Keratinocyte (primary cell): ENCODE data around the gene UPK3A. TPM values are rescaled to one million over a fixed set of nuclear protein-coding genes. Genes with fewer than 3 reads are reported as not detected.

Experiments used
- DNase-seq: peaks from one replicate; pipeline ENCODE4 v3.0.0-alpha.2; 2011; ENCODE audit warnings: low read depth, missing footprints, low spot score
- FAIRE-seq: peaks from 2 replicates; lab custom pipeline; 2011; peaks lifted over from hg19 to GRCh38; lab: Jason Lieb, UNC
- H2AFZ ChIP-seq: 2 replicates; pipeline ENCODE4 v1.6.0; 2012; ENCODE audit warnings: low read length, control low read depth, inconsistent platforms; ENCODE audit not compliant: control insufficient read depth
- H3K27ac ChIP-seq: 2 replicates; pipeline ENCODE4 v1.5.1; 2011; ENCODE audit warnings: low read length; ENCODE audit not compliant: control insufficient read depth, insufficient read depth
- H3K27me3 ChIP-seq: 3 replicates; pipeline ENCODE4 v1.6.0; 2011; ENCODE audit warnings: low read length; ENCODE audit not compliant: control insufficient read depth, insufficient read depth; ENCODE audit errors: extremely low read depth
- H3K36me3 ChIP-seq, 2 experiments: 2 replicates in 1 of 2; 3 replicates in 1 of 2; pipeline ENCODE4 v1.5.1; 2011; ENCODE audit warnings: low read length in 2 of 2, mild to moderate bottlenecking in 1 of 2; ENCODE audit not compliant: control insufficient read depth in 2 of 2, insufficient read depth in 2 of 2; ENCODE audit errors: extremely low read depth in 1 of 2
- H3K4me1 ChIP-seq: 3 replicates; pipeline ENCODE4 v1.5.1; 2011; ENCODE audit warnings: low read length; ENCODE audit not compliant: control insufficient read depth, insufficient read depth; ENCODE audit errors: extremely low read depth
- H3K4me2 ChIP-seq: 3 replicates; pipeline ENCODE4 v1.6.0; 2011; ENCODE audit warnings: low read depth, low read length; ENCODE audit not compliant: control insufficient read depth, insufficient read depth; ENCODE audit errors: extremely low read depth
- H3K4me3 ChIP-seq, 3 experiments: fragments of 200-600 bp in 1 of 3; sonication (generic) in 1 of 3; 2 replicates in 2 of 3; 3 replicates in 1 of 3; pipeline ENCODE4 v1.5.1; 2011 to 2016; ENCODE audit warnings: low read length in 3 of 3, mild to moderate bottlenecking in 3 of 3, control low read depth in 2 of 3, inconsistent platforms in 1 of 3, low read depth in 1 of 3, mixed read lengths in 1 of 3, mixed run types in 1 of 3, moderate library complexity in 1 of 3; ENCODE audit not compliant: control insufficient read depth in 2 of 3, insufficient read depth in 2 of 3; ENCODE audit errors: extremely low read depth in 1 of 3
- H3K79me2 ChIP-seq: 2 replicates; pipeline ENCODE4 v1.6.0; 2012; ENCODE audit warnings: low read length; ENCODE audit not compliant: control insufficient read depth, insufficient read depth
- H3K9ac ChIP-seq: 3 replicates; pipeline ENCODE4 v1.6.0; 2011; ENCODE audit warnings: low read length; ENCODE audit not compliant: control insufficient read depth, insufficient read depth; ENCODE audit errors: extremely low read depth
- H3K9me1 ChIP-seq: 3 replicates; pipeline ENCODE4 v1.6.0; 2011; ENCODE audit warnings: low read length; ENCODE audit not compliant: control insufficient read depth, insufficient read depth; ENCODE audit errors: extremely low read depth
- H3K9me3 ChIP-seq: 2 replicates; pipeline ENCODE4 v1.5.1; 2012; ENCODE audit warnings: low read depth, low read length; ENCODE audit not compliant: control insufficient read depth
- H4K20me1 ChIP-seq: 3 replicates; pipeline ENCODE4 v1.6.0; 2011; ENCODE audit warnings: low read length; ENCODE audit not compliant: control insufficient read depth, insufficient read depth; ENCODE audit errors: extremely low read depth
- CTCF ChIP-seq, 3 experiments: IDR thresholded peaks in 1 of 3; conservative IDR thresholded peaks in 1 of 3; optimal IDR thresholded peaks in 1 of 3; 2 replicates in 2 of 3; 3 replicates in 1 of 3; pipeline versions ENCODE3 to v1.5.1; 2011; ENCODE audit warnings: low read length in 3 of 3, mild to moderate bottlenecking in 3 of 3, moderate library complexity in 2 of 3, control low read depth in 1 of 3, inconsistent platforms in 1 of 3; ENCODE audit not compliant: insufficient read depth in 2 of 3; ENCODE audit errors: extremely low read depth in 1 of 3
- EZH2 ChIP-seq: IDR thresholded peaks from one replicate; pipeline ENCODE4 v1.6.1; 2012; ENCODE audit warnings: inconsistent platforms, mild to moderate bottlenecking, low read length, moderate library complexity
- dilution Hi-C: fragments of 300-500 bp; cut with MboI; formaldehyde crosslinking; loops from one replicate; pipeline ENCODE4 v1.7.0; 2020; ENCODE audit warnings: low sequenced_read_pairs; ENCODE audit not compliant: extremely low pct_ligation_motif_present
- polyA plus RNA-seq, 5 experiments: library from polyadenylated mRNA; depleted of rRNA in 3 of 5; stranded (reverse) in 3 of 5; stranded (forward) in 1 of 5; unstranded in 1 of 5; fragments of >200 nt; gene quantifications; 1 replicate in 1 of 5; 2 replicates in 3 of 5; 3 replicates in 1 of 5; pipeline versions ENCODE4 v1.2.1 to v1.2.3, GENCODE V29; 2011 to 2012; ENCODE audit warnings: missing spikeins in 2 of 5, low read depth in 1 of 5, low replicate concordance in 1 of 5

UPK3A gene
- polyA plus RNA-seq, 1 donor (not counting 4 experiments of a cell fraction or from before 2014, with no cell fraction given) = not detected

GRCh38 chr22:45310977-45311531 is 26.3 kb downstream of the UPK3A start:
- H4K20me1 ChIP-seq = peaks cover 3% of the 10 kb centered on the region

GRCh38 chr22:45312415-45312814 is 27.7 kb downstream of the UPK3A start:
- dilution Hi-C loops = no loop called here
- TF ChIP-seq CTCF (optimal IDR thresholded peaks at IDR 0.05 in 1 of 3, IDR thresholded peaks at IDR 0.05 in 1 of 3, conservative IDR thresholded peaks at IDR 0.05 in 1 of 3; ENCODE audit: extremely low read depth in 1 of 3, insufficient read depth in 2 of 3, low read length in 3 of 3) (no peak), EZH2 (no peak)
- peaks cover 0 to 8% of the 10 kb centered on the region in 2 experiments for H3K36me3 ChIP-seq

More at GRCh38 chr22:45310977-45311531, 26.3 kb downstream of the UPK3A start:
- peak overlapping the region; percentile 82 for H3K9ac ChIP-seq
- peaks cover 41% of the 10 kb centered on the region for H3K79me2 ChIP-seq
- no peak overlapping the region for H3K27ac ChIP-seq
- H2AFZ ChIP-seq = no peak overlapping the region
- H3K4me2 ChIP-seq = peak overlapping the region; percentile 93
- peaks cover 18% of the 10 kb centered on the region for H3K4me1 ChIP-seq
- no peaks in the 10 kb centered on the region for H3K27me3 ChIP-seq
- DNase-seq = no peak
- peaks cover 6% of the 10 kb centered on the region for H3K9me1 ChIP-seq
- no peaks in the 10 kb centered on the region for H3K9me3 ChIP-seq
- peak overlapping the region; percentile 75 to 87 (median 85) for H3K4me3 ChIP-seq
- dilution Hi-C loops = no loop called here
- no peak for FAIRE-seq
- TF ChIP-seq CTCF (optimal IDR thresholded peaks at IDR 0.05 in 1 of 3, IDR thresholded peaks at IDR 0.05 in 1 of 3, conservative IDR thresholded peaks at IDR 0.05 in 1 of 3; ENCODE audit: extremely low read depth in 1 of 3, insufficient read depth in 2 of 3, low read length in 3 of 3) (no peak), EZH2 (no peak)
- H3K36me3 ChIP-seq = peaks cover 0 to 6% of the 10 kb centered on the region in 2 experiments

More at GRCh38 chr22:45312415-45312814, 27.7 kb downstream of the UPK3A start:
- no peak overlapping the region for H3K4me2 ChIP-seq
- no peak overlapping the region for H2AFZ ChIP-seq
- H4K20me1 ChIP-seq = peaks cover 3% of the 10 kb centered on the region
- H3K9ac ChIP-seq = no peak overlapping the region
- H3K9me1 ChIP-seq = peaks cover 6% of the 10 kb centered on the region
- no peak for DNase-seq
- no peak for FAIRE-seq
- H3K79me2 ChIP-seq = peaks cover 49% of the 10 kb centered on the region
- H3K27me3 ChIP-seq = no peaks in the 10 kb centered on the region
- no peak overlapping the region for H3K27ac ChIP-seq
- H3K4me1 ChIP-seq = peaks cover 22% of the 10 kb centered on the region
- H3K9me3 ChIP-seq = no peaks in the 10 kb centered on the region
- H3K4me3 ChIP-seq = no peak overlapping the region
